Suppressor macrophage treated with lipopolysaccharide for 4 hours (primary cell): ENCODE data around the gene LINC01488.

Experiments
- DNase-seq: peaks from one replicate; pipeline ENCODE4 v3.0.0-alpha.2; 2020

The LINC01488 gene

DNA sequence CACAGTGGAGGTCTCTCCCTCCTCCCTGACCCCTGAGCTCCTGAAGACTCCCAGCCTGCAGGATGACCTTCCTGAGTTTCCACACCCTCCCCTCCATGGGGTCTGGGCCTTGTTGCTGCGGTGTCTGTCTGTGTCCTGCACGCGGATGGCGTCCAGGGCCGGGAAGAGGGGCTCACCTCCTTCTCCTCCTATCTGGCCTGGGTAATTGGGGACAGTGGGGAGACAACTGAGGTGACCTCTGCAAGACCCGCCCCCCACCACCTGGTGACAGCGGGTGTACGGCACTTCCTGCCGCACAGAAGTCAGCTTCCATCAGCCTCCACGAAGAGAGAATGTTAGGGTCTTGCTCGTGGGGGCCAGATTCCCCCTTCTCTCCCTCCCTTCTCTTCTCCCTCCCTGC lies 31.7 kb downstream of the LINC01488 start:
- DNase-seq = no peak

DNA sequence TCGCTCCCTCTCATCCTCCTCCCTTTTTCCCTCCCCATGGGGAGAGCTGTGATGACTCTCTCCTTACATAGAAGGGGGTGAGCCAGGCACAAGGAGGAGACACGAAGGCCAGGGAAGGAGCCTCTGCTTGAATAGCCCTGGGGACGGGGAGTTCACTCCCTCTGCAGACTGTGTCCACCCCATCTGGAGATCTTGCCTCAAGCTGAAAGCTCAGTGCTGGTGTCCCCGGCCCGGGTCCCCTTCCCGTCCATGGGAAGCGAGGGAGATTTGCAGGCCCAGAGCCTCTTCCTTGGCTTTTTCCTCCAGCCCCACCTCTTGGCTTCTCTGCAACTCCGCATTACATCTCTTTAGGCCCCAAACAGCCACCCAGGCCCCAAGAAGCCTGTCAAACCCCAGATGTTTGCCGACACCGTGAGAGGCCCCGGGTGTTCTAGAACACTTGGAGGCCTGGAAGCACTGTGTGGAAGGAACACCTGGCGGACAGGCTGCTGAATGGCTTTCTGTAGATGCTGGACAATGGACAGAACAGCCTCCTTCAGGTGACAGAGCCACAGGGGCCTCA lies 32.3 kb downstream of the LINC01488 start:
- DNase-seq = no peak

- no peak for DNase-seq
These were observed 33.3 kb downstream of the LINC01488 start for GRCh38 chr11:69514771-69515170.

- DNase-seq = peak; percentile 50
These were observed 34.1 kb downstream of the LINC01488 start for GRCh38 chr11:69515271-69516245.

DNA sequence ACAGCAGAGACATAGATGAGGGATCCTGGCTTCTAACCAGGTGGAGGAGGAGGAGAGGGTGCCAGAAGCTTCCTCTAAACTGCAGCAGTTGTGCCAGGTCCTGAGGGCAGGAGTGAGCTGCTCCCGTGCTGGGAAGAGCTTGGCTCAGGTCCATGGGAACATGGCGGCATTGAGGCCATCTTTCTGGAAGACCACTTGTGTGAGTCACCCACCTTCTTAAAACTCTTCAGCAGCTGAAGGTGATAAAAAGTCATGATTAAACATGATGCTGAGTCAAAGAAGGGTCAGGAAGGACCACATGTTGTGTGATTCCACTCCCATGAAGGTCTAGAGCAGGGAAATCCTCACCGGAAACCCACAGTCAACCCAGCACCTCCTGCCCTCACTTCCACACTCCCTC lies 35.1 kb downstream of the LINC01488 start:
- no peak for DNase-seq

- DNase-seq = no peak
These were observed 36.9 kb downstream of the LINC01488 start for GRCh38 chr11:69518081-69518950.

- no peak for DNase-seq
These were observed 38.9 kb downstream of the LINC01488 start for GRCh38 chr11:69520186-69520916.

- no peak for DNase-seq
These were observed 40.0 kb downstream of the LINC01488 start for GRCh38 chr11:69521457-69521856.

GRCh38 chr11:69523453-69523852 lies 42.0 kb downstream of the LINC01488 start:
- DNase-seq = no peak

DNA sequence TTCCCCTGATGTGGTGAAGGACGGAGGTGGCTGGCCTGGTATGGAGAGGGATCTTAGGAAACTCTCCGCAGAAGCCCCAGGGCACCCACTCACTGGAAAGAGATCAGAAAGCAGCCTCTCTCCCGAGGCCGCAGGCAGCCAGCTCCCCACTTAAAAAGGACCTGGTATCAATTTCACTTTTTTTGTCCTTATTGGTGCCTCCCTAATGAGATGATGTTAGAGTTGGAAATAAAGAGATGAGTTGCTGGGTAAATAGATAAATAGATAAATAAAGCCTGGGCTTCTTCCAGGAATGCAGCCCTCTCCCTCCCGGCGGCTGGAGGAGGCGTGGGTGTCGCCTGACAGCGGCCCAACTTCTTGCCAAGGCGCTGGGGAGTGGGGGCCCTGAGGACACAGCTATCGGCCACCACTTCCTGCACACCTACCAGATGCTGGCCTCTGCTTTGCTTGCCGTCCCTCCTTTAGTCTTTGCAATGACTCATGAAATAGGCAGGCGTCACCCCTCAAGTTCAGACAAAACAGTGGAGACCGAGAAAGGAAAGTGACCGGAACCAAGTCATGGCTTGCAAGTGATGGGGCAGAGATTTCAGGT lies 42.9 kb downstream of the LINC01488 start:
- no peak for DNase-seq

- no peak for DNase-seq
These were observed 43.5 kb downstream of the LINC01488 start for GRCh38 chr11:69524991-69525411.

- no peak for DNase-seq
These were observed 44.3 kb downstream of the LINC01488 start for GRCh38 chr11:69525516-69526452.

- no peak for DNase-seq
These were observed 45.0 kb downstream of the LINC01488 start for GRCh38 chr11:69526453-69526810.

DNA sequence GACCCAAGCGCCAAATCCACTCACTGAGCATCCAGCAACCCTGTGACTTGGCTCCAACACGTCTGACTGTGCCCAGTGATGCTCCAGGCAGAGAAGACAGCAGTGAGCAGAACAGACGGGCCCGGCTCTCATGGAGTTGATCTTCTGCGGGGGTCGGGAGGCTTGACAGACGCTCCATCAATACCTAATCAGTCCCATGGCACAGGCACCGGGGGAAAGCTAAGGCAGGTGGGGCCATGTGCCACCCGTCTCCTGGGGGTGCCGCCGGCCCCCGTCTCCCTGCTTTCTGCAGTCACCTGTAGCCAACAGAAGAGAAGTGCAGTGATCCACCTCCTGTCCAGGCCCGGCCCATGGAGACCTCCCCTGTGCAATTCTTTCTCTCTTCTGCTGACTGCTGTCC lies 47.5 kb downstream of the LINC01488 start:
- DNase-seq = no peak

DNA sequence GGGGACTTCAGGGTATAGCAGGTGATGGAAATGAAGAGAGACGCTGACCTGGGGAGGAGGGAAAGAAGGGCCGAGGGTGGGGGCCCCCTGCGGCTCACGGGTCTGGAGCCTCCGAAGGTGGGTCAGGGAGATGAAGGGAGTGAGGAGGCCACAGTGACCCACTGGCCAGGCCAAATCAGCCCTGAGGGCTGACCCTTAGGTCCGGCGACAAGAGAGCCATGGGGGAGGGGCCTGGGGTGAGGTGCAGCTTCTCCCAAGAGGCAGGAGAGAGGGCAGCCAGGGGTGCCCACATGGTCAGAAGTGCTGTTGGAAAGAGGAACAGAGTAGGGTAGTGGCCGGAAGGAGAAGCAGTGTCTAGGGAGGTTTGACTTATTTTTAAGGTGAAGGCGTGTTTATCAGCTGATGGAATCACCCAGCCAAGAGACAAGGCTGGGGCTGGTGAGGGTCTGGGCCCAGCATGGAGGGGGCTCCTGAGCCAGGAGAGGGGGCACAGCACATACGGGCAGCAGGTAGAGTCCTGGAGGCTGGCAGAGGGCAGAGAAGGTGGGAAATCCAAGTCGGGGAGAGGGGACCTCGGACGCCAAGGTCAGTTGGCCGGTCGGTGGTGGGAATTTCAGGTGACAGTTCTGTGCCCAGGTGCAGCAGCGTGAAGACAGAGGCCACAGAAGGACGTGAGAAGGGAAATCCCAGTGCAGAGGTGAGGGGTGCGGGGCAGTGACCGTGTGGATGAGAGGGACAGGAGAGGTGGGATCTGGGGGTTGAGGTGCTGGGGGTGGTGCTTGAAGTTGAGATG lies 49.0 kb downstream of the LINC01488 start:
- peak; percentile 23 for DNase-seq

DNA sequence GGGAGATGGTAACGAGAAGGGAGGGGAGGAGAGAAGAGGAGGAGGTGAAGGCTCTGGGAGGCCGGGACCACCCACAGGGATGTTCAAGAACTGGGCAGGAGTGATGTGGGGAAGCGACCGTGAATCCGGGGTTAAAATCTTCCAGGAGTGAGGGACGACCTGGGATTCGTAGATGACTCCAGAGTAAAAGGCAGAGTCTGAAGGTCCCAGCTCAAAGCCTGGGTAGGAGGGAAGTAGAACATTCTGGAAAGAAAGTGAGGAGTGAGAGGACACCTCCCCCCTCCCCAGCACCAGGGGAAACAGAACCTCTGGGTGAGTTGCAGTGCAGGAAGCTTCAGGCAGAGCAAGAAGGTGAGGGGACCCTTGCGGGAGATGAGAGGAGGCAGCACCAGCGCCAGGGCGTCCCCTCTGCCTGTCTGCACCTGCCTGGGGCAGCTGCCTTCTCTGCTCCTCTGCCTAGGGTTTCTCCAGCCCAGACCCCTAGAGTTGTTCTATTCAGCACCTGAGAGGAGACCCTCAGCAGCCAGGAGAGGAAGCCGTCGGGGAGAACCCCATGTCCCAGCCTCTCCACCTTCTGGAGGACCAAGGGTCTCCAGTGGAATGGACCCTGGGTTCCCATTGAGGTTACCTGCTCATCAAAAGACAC lies 49.7 kb downstream of the LINC01488 start:
- DNase-seq = no peak

DNA sequence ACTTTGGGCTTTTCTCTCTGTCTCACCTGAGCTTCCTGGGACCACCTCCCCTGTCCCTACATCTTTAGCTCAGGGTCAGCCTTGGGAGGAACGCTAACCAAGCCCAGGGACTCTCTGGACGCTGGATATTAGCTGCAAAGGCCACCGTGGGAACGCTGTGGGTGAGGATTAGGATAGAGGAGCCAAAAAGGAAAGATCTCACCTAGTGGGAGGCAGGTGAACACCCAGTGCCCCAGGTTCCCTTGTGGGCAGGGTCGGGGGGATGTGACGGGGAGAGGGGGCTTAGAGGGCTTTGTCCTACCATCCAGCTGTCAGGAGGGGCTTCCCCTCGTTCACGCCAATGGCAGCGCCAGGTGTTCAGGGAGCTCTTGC lies 50.2 kb downstream of the LINC01488 start:
- DNase-seq = no peak

DNA sequence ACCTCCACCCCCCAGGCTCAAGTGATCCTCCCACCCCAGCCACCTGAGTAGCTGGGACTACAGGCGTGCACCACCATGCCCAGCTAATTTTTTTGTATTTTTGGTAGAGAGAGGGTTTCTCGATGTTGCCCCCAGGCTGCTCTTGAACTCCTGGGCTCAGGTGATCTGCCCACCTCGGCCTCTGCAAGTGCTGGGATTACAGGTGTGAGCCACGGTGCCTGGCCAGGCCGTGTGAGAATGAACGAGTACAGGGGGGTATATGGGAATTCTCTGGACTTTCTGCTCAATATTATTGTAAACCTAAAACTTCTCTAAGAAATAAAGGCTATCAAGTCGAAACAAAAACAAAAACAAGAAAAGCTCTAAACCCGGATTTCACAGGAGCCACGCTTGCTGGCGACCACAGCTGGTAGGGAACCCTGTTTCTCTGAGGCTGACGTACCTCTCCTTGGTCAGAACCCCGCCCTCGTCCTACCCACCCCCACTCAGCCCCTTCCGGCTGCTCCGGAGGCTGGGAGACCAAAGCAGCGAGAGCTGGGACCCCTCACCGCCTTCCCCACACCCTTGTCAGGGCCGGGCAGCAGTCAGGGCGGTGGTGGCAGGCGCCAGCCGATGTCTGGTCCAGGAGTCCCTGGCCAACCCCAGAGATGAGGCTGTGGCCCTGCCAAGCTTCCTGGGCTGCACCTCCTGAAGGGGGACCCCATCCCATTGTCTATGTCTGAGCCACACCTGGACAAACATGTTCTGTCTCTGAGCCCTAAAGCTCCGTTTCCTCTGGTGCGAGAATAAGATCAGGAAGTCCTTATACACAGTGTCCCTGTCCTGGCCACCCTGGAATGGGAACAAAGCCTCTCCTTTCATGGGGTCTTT lies 52.1 kb downstream of the LINC01488 start:
- no peak for DNase-seq

DNA sequence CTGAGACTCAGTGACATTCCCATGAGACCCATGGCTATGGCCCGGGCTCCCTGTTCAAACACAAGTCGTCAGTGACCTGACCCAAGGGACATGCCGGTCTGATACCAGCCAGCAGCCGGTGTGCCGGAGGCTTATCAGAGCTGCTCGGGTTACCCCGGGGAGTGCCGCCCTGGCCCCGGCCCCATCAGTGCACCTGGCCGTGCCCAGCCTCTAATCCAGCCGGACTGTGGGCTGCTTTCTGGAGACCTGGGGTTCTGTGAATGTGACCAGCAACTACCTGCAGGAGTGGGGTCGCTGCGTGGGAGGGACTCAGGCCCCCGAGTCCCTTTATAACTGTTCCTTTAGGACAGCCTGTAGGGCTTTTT lies 52.7 kb downstream of the LINC01488 start:
- no peak for DNase-seq
